Measurements from ENCODE around the gene SNTG2.

The SNTG2 gene

DNA sequence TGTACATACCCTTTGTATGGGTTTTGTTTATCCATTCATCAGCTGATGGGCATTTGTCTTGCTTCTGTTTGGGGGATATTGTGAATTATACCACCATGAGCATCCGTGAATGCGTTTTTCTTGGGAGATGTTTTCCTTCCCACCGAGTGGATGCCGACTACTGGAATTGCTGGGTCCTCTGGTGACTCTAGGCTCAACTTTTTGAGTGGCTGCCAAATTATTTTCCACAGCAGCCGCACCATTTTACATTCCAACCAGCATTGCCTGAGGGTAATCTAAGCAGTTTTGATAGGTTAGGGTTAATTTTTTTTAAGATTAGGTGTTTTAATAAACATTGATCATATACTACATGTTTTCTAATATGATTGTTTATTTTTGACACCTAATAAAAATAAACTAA lies 220.1 kb downstream of the SNTG2 start:
- no peak for TF ChIP-seq CTCF (IDR thresholded peaks at IDR 0.05; ENCODE audit: low read depth, low read length, missing control alignments)
- in situ Hi-C loops (cut with HindIII; ENCODE audit: low sequenced_read_pairs) = no loop called here
- H3K4me3 ChIP-seq (ENCODE audit: low read depth, low read length) = no peak overlapping the region
- DNase-seq (ENCODE audit: low read depth) = no peak

DNA sequence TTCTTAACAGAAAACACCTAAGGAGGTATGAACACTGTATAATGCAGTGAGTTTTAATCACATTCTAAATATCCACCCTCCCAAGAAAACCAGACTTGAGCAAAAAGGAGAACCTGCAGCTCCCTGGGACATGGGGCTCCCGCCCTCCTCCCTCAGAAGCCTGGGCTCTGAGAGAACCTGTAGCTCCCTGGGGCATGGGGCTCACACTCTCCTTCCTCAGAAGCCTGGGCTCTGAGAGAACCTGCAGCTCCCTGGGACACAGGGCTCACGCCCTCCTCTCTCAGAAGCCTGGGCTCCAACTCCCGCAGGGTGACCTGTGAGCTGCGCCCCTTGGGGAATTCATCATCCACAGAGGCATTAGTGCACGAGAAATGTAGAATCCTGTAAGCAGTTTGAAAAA lies 222.9 kb downstream of the SNTG2 start:
- no peak for DNase-seq (ENCODE audit: low read depth)
- H3K4me3 ChIP-seq (ENCODE audit: low read depth, low read length) = no peak overlapping the region
- no peak for TF ChIP-seq CTCF (IDR thresholded peaks at IDR 0.05; ENCODE audit: low read depth, low read length, missing control alignments)
- in situ Hi-C loops (cut with HindIII; ENCODE audit: low sequenced_read_pairs) = no loop called here

DNA sequence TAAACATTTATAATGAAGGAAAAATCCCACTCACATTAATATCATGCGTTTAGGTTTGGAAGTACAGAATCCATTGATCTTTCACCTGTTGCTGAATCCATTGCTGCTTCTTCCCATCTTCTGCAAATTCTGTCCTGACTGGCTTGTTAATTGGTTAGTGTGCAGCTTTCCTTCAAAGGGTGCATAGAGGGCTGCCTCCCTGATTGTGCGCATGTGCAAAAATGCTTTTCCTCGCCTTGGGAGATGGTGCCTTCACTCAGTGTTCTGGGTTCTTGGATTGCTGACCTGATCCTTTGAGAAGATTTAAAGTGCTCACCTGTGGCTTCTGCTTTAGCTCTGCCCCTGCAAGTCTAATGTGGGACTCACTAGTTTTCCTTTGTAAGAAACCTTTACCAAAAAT lies 231.2 kb downstream of the SNTG2 start:
- in situ Hi-C loops (cut with HindIII; ENCODE audit: low sequenced_read_pairs) = no loop called here
- H3K4me3 ChIP-seq (ENCODE audit: low read depth, low read length) = no peak overlapping the region
- no peak for DNase-seq (ENCODE audit: low read depth)
- TF ChIP-seq CTCF (IDR thresholded peaks at IDR 0.05; ENCODE audit: low read depth, low read length, missing control alignments) = no peak

DNA sequence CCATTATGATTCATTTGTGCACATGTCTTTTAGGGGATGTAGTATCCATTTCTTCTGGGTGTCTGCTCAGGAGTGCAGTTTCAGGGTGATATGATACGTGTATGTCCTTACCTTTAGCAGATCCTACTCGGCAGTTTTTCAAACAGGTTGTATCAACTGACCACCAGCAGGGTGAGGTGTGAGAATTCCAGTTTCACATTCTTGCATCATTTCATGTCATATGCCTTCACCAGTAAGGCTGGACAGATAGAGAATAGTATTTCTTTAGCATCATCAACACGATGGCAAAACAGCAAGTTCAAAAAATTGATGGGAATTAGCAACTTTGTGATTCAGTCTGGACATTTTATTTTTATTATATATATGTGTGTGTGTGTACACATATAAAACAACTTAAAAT lies 232.7 kb downstream of the SNTG2 start:
- in situ Hi-C loops (cut with HindIII; ENCODE audit: low sequenced_read_pairs) = no loop called here
- TF ChIP-seq CTCF (IDR thresholded peaks at IDR 0.05; ENCODE audit: low read depth, low read length, missing control alignments) = no peak
- no peak overlapping the region for H3K4me3 ChIP-seq (ENCODE audit: low read depth, low read length)
- DNase-seq (ENCODE audit: low read depth) = no peak

DNA sequence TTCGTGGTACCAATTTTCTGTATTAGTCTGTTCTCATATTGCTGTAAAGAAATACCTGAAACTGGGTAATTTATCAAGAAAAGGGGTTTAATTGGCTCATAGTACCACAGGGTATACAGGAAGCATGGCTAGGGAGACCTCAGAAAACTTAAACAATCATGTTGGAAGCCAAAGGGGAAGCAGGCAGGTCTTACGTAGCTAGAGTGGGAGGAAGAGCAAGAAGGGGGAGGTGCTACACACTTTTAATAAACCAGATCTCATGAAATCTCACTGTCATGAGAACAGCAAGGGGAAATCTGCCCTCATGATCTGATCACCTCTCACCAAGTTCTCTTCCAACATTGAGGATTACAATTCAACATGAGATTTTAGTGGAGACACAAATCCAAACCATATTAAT lies 235.8 kb downstream of the SNTG2 start:
- no peak for TF ChIP-seq CTCF (IDR thresholded peaks at IDR 0.05; ENCODE audit: low read depth, low read length, missing control alignments)
- no peak for DNase-seq (ENCODE audit: low read depth)
- in situ Hi-C loops (cut with HindIII; ENCODE audit: low sequenced_read_pairs) = no loop called here
- H3K4me3 ChIP-seq (ENCODE audit: low read depth, low read length) = no peak overlapping the region

GRCh38 chr2:1187189-1187588 lies 236.5 kb downstream of the SNTG2 start:
- no peak overlapping the region for H3K4me3 ChIP-seq (ENCODE audit: low read depth, low read length)
- no peak for DNase-seq (ENCODE audit: low read depth)
- in situ Hi-C loops (cut with HindIII; ENCODE audit: low sequenced_read_pairs) = no loop called here
- no peak for TF ChIP-seq CTCF (IDR thresholded peaks at IDR 0.05; ENCODE audit: low read depth, low read length, missing control alignments)

DNA sequence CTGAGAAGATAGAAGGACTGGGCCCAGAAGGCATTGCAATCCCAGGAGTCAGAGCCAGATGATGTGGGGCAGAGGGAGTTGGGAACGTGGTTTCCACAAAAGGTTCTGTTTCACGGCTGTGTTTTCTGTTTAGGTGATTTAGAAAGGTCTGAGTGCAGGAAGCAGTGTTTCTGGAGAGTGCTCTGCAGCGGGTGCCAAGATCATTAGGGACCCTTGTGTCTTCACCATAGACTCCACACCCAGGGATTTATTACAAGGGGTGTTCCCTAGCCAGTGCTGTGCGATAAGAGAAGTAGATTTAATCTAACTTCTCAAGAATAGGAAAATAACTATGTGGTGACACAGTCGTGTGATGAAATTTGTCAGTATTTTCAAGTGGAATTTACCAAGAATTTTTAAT lies 241.5 kb downstream of the SNTG2 start:
- TF ChIP-seq CTCF (IDR thresholded peaks at IDR 0.05; ENCODE audit: low read depth, low read length, missing control alignments) = no peak
- in situ Hi-C loops (cut with HindIII; ENCODE audit: low sequenced_read_pairs) = no loop called here
- no peak for DNase-seq (ENCODE audit: low read depth)
- no peak overlapping the region for H3K4me3 ChIP-seq (ENCODE audit: low read depth, low read length)

Measured in astrocyte of the cerebellum (primary cell).